VCaP (cell line): ENCODE results near the gene CDPF1.

ENCODE experiments used
- H3K27ac ChIP-seq: fragments of 450-650 bp; 2 replicates; pipeline ENCODE4 v1.5.1; 2017
- TF ChIP-seq, protein P1 (sequence below): fragments of 450-650 bp; conservative IDR thresholded peaks from 2 replicates; pipeline ENCODE4 v1.5.1; 2017; ENCODE audit warnings: mild to moderate bottlenecking, moderate library complexity

Gene CDPF1

GRCh38 chr22:46280063-46280817 is 30.1 kb upstream of the CDPF1 start:
- TF ChIP-seq, protein P1, sequence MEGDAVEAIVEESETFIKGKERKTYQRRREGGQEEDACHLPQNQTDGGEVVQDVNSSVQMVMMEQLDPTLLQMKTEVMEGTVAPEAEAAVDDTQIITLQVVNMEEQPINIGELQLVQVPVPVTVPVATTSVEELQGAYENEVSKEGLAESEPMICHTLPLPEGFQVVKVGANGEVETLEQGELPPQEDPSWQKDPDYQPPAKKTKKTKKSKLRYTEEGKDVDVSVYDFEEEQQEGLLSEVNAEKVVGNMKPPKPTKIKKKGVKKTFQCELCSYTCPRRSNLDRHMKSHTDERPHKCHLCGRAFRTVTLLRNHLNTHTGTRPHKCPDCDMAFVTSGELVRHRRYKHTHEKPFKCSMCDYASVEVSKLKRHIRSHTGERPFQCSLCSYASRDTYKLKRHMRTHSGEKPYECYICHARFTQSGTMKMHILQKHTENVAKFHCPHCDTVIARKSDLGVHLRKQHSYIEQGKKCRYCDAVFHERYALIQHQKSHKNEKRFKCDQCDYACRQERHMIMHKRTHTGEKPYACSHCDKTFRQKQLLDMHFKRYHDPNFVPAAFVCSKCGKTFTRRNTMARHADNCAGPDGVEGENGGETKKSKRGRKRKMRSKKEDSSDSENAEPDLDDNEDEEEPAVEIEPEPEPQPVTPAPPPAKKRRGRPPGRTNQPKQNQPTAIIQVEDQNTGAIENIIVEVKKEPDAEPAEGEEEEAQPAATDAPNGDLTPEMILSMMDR, result no peak
- H3K27ac ChIP-seq, result no peak overlapping the region

- TF ChIP-seq, protein P1, result no peak
- no peak overlapping the region for H3K27ac ChIP-seq
Measured at GRCh38 chr22:46278656-46279645, 28.9 kb upstream of the CDPF1 start.

GRCh38 chr22:46276563-46276962 is 26.5 kb upstream of the CDPF1 start:
- TF ChIP-seq, protein P1, result no peak

GRCh38 chr22:46275455-46276122 is 25.5 kb upstream of the CDPF1 start:
- H3K27ac ChIP-seq, result no peak overlapping the region
- TF ChIP-seq, protein P1, result no peak

More at GRCh38 chr22:46276563-46276962, 26.5 kb upstream of the CDPF1 start:
- H3K27ac ChIP-seq, result no peak overlapping the region

GRCh38 chr22:46274381-46274780 is 24.3 kb upstream of the CDPF1 start:
- TF ChIP-seq, protein P1, result no peak
- H3K27ac ChIP-seq, result no peak overlapping the region

DNA sequence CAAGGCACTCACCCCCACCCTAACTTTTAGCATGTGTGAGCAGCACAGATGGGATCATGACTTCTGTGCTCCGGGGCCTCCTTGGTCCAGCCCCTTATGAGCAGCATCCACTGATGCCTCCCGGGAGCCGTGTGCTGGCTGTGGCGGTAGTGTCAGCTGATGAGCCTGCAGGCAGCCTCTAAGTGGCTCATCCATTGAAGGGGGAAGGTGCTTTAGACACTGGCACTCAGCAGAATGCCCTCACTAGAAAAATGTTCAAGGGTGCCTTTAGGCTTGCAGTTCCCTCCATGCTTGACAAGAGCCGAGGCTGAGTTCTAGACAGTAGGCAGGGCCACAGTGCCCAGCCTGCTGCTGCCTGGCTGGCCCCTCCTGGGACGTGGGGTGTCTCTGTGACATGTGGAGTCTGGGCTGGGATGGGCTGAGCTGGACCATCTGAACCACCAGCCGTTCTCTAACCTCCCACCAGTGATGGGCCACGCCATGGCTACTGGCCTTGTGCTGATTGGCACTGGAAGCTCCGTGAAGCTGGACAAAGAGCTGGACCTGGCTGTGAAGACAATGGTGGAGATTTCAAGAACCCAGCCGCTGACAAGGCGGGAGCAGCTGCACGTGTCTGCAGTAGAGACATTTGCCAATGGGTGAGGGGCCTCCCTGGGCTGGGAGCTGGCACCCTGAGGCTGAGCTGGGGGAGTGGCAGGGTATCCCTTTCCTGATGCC is 23.5 kb upstream of the CDPF1 start:
- no peak overlapping the region for H3K27ac ChIP-seq
- TF ChIP-seq, protein P1, result no peak
